Right lobe of liver (tissue), 6 donors: ENCODE results near the gene ACTN4. TPM values are rescaled to one million over a fixed set of nuclear protein-coding genes. Genes with fewer than 3 reads are reported as not detected.

Source experiments
- ATAC-seq, 4 donors: fragments of 200-7000 bp; cut with Tn5 transposase; one replicate each; pipeline ENCODE4 v1.9.1; 2020; ENCODE audit warnings: mild to moderate bottlenecking in 4 of 4, moderate library complexity in 4 of 4
- DNase-seq, 3 donors: peaks; one replicate each; pipeline ENCODE4 v3.0.0-alpha.2; 2020
- H3K27ac ChIP-seq, 3 donors: fragments of 200-600 bp; one replicate each; pipeline ENCODE4 v1.8.0; 2022
- H3K27me3 ChIP-seq, 2 donors: fragments of 200-600 bp; one replicate each; pipeline ENCODE4 v1.8.0; 2022
- H3K36me3 ChIP-seq, 4 donors: fragments of 200-600 bp; sonication (generic) in 1 of 4; one replicate each; pipeline versions ENCODE4 v1.5.1 to v1.8.0; 2017 to 2022; ENCODE audit warnings: control low read depth in 1 of 4
- H3K4me1 ChIP-seq, 4 donors: fragments of 200-600 bp; sonication (generic) in 1 of 4; one replicate each; pipeline versions ENCODE4 v1.5.1 to v1.8.0; 2017 to 2022; ENCODE audit warnings: control low read depth in 1 of 4
- H3K4me3 ChIP-seq, 3 donors: fragments of 200-600 bp; one replicate each; pipeline ENCODE4 v1.8.0; 2022
- H3K9me3 ChIP-seq, 4 donors: fragments of 200-600 bp; sonication (generic) in 1 of 4; one replicate each; pipeline versions ENCODE4 v1.5.1 to v1.8.0; 2017 to 2022; ENCODE audit warnings: control low read depth in 1 of 4
- CTCF ChIP-seq, 4 donors: fragments of 200-600 bp in 3 of 4; fragments of 450-650 bp in 1 of 4; IDR thresholded peaks; one replicate each; pipeline versions ENCODE4 v1.5.1 to v1.8.0; 2016 to 2022; ENCODE audit warnings: antibody characterized with exemption in 4 of 4, mild to moderate bottlenecking in 2 of 4
- POLR2A ChIP-seq: fragments of 450-650 bp; IDR thresholded peaks from one replicate; pipeline ENCODE4 v1.6.1; 2017; ENCODE audit warnings: antibody characterized with exemption, mild to moderate bottlenecking
- WGBS: methylation state at CpG from one replicate; pipeline ENCODE4 v1.1.6; 2018; ENCODE audit warnings: low coverage, low lambda C conversion rate; ENCODE audit not compliant: insufficient coverage; ENCODE audit errors: missing lambda C conversion rate; 5-methylcytosine and 5-hydroxymethylcytosine counted together
- intact Hi-C, 2 donors: fragments of 100-400 bp; cut with DNase I; formaldehyde crosslinking; loops; one replicate each; pipeline versions ENCODE4 v1.11.2 to v1.14.1; 2022
- total RNA-seq, 6 experiments: library from RNA; depleted of rRNA in 2 of 6; stranded (reverse); fragments of >200 nt in 2 of 6; fragmentation: NEBNext Ultra II Directional in 3 of 6; extraction: Animal tissue kit (Norgen Biotek cat#: 25700) in 3 of 6; gene quantifications; one replicate each; pipeline versions ENCODE4 v1.1.0 to v1.2.4, GENCODE V29; 2016 to 2023
- donor health status: DM: no; HTN: yes; CAD: no.
- donor health status: DM: no; HTN: no; CAD: no.
- donor health status: DM: no; HTN: no; CAD: no.
- donor health status: DM: no; HTN: yes; CAD: no.
- donor health status: DM: no; HTN: yes; CAD: no.

The ACTN4 gene
- total RNA-seq, 6 experiments from 2014 or later: 142 to 306 (median 201) TPM

DNA sequence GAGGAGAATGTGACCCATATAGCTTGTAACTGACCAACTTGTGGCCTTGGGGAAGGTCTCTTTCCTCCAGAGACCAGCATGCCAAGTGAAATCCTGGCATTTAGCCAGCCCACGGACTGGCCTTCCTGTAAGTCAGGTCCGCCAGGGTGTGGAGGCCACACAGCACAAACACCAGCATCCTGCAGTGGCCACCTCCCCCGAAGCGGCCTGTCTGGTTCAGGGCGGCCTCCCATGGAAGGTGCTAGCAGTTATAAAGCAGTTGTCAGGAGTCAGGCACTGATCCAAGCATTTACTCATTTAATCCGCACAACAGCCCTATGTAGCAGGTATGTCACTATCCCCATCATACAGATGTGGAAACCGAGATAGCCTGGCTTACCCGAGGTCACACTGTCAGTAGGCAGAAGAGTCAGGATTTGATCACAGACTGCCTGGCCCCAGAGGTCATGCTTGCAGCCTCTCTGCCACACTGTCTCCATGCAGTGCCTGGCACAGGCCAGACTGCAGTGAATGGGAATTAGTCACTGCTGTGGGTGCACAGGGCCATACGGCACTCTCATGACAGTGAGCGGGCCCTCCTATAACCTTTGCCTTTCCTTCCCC lies 60.2 kb downstream of the ACTN4 start:
- peak overlapping the region; percentile 0 to 63 (median 43) for H3K27ac ChIP-seq

DNA sequence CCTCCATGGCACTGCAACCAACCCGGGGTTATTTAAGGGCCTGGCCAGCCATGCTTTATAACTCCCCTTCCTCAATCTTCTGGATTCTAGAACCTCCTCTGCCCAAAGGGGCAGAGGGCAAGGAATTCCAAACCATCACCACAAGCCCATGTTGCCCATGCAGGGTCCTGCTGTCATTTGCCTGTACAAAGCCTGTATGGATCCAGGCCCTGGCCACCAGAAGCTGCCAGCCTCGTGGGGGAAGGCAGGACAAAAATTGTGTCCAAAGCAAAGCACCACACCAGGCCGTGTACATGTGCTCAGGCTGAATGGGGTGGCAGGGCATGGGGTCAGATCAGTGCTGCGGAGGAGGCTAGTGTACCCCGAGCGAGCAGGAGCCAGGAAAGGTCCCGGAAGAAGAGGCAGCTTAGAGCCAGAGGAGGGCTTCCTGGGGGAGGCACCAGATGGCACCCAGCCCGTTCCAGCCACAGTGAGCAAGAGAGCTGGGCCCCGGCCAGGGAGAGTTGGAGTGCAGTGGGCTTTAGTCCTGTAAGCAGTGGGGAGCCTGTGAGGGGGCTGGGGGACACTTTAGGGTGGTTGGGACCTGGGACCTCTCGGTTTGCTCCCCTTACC lies 61.1 kb downstream of the ACTN4 start:
- ATAC-seq: no peak

More for the DNA sequence above, 60.2 kb downstream of the ACTN4 start:
- H3K4me3 ChIP-seq: no peak overlapping the region
- 15% methylated on average over 4 of the region's 10 CpGs for WGBS
- no peak for TF ChIP-seq POLR2A
- no peak for TF ChIP-seq CTCF (IDR thresholded peaks at IDR 0.05)
- DNase-seq (peak in 2 of 3 donors; percentile 79 to 86), ATAC-seq (peak; percentile 31 to 60 (median 52))
- no peaks in the 10 kb centered on the region for H3K9me3 ChIP-seq
- no peaks in the 10 kb centered on the region for H3K27me3 ChIP-seq
- intact Hi-C loops: loop anchor here in 1 of 2 donors (10.0 kb wide), 1 partner anchor 53 kb away; no protein-coding TSS in a partner anchor
- peaks cover 0 to 45% (median 20%) of the 10 kb centered on the region in 4 donors for H3K4me1 ChIP-seq
- H3K36me3 ChIP-seq: peaks cover 0 to 84% (median 38%) of the 10 kb centered on the region in 4 donors

DNA sequence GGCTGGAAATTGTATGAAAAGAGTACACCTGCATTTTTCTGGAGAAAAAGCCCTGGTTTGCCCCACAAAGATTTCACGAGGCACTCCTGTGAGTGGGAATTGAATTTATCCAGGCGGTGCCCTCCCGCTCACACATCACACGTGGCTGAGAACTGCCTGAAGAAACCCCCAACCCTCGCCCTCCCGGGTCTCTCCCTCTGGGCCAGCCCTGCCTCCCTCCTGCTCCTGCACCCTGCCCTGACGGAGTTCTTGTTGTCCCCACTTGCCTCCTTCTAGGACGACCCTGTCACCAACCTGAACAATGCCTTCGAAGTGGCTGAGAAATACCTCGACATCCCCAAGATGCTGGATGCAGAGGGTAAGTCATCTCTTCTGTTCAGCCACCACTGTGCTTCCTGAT lies 61.7 kb downstream of the ACTN4 start:
- H3K36me3 ChIP-seq: peaks cover 0 to 74% (median 36%) of the 10 kb centered on the region in 4 donors
- peaks cover 0 to 60% (median 27%) of the 10 kb centered on the region in 4 donors for H3K4me1 ChIP-seq
- peak overlapping the region in 1 of 3 donors; percentile 43 for H3K27ac ChIP-seq
- H3K4me3 ChIP-seq: no peak overlapping the region
- intact Hi-C loops: loop anchor here in 1 of 2 donors (10.0 kb wide), 1 partner anchor 54 kb away; no protein-coding TSS in a partner anchor
- DNase-seq (no peak), ATAC-seq (no peak)
- no peak for TF ChIP-seq CTCF (IDR thresholded peaks at IDR 0.05)
- no peak for TF ChIP-seq POLR2A
- H3K9me3 ChIP-seq: no peaks in the 10 kb centered on the region
- WGBS: 89% methylated on average over 6 of the region's 10 CpGs
- H3K27me3 ChIP-seq: no peaks in the 10 kb centered on the region

More for the DNA sequence above, 61.1 kb downstream of the ACTN4 start:
- Histone ChIP-seq H3K9me3 (no peaks in the 10 kb centered on the region), H3K27me3 (no peaks in the 10 kb centered on the region), H3K4me1 (peaks cover 0 to 54% (median 24%) of the 10 kb centered on the region in 4 donors), H3K27ac (peak overlapping the region in 2 of 3 donors; percentile 43 to 63), H3K36me3 (peaks cover 0 to 78% (median 36%) of the 10 kb centered on the region in 4 donors), H3K4me3 (no peak overlapping the region)
- DNase-seq: no peak
- 37% methylated on average over 4 of the region's 10 CpGs for WGBS
- TF ChIP-seq POLR2A (no peak), CTCF (IDR thresholded peaks at IDR 0.05) (no peak)
- intact Hi-C loops: loop anchor here in 1 of 2 donors (10.0 kb wide), 1 partner anchor 54 kb away; no protein-coding TSS in a partner anchor

DNA sequence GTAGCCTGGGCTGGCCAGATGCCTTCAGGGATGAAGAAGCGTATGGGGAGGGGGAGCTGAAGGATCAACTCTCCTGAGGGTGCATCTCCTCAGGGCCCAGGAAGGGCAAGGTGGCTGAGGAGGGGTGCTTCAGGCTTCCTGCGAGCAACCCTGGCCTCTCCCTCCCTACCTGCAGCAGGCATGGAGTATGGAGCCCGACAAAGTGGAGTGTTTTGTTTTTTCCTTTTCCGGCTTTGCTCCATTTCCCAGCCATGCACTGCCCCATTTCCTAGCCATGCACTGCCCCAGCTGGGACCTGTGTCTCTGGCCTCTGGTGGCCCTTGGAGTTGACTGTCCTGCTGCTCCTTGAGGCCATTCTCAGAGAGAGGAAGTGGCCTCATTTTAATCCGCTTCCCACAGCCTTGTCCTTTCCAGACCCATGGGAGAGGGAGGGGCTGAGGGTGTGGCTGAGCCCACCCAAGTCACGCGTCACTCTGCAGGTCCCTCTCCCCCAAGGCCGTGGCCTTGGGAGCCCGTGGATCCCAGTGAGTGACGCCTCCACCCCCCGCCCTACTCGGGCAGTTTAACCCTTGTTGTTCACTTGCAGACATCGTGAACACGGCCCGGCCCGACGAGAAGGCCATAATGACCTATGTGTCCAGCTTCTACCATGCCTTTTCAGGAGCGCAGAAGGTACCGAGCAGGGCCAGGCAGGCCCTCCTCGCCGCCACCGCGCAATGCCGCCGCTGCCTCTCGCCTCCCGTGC lies 62.4 kb downstream of the ACTN4 start:
- no peak for TF ChIP-seq CTCF (IDR thresholded peaks at IDR 0.05)
- TF ChIP-seq POLR2A: no peak
- Histone ChIP-seq H3K27ac (peak overlapping the region in 1 of 3 donors; percentile 76), H3K27me3 (no peaks in the 10 kb centered on the region), H3K9me3 (no peaks in the 10 kb centered on the region), H3K36me3 (peaks cover 0 to 72% (median 35%) of the 10 kb centered on the region in 4 donors), H3K4me1 (peaks cover 0 to 67% (median 31%) of the 10 kb centered on the region in 4 donors), H3K4me3 (no peak overlapping the region)
- DNase-seq (no peak), ATAC-seq (no peak)
- intact Hi-C loops: loop anchor here in 1 of 2 donors (10.0 kb wide), 1 partner anchor 55 kb away; no protein-coding TSS in a partner anchor
- 88% methylated on average over 12 of the region's 27 CpGs for WGBS
